K562 (cell line): ENCODE measurements around the gene DNAJB13. TPM values are rescaled to one million over a fixed set of nuclear protein-coding genes. Genes with fewer than 3 reads are reported as not detected.

Experiments used
- AFF1 ChIP-seq, 2 experiments: fragments of 450-650 bp; IDR thresholded peaks; 2 replicates each; pipeline ENCODE4 v1.6.1; 2018; ENCODE audit warnings: mild to moderate bottlenecking in 2 of 2, low read depth in 1 of 2; ENCODE audit not compliant: partially characterized antibody in 2 of 2
- CC2D1A ChIP-seq: fragments of 450-650 bp; IDR thresholded peaks from 2 replicates; pipeline ENCODE4 v1.6.1; 2017; ENCODE audit warnings: mild to moderate bottlenecking
- JUN ChIP-seq, 2 experiments: sonication (generic) in 1 of 2; formaldehyde crosslinking in 1 of 2; IDR thresholded peaks; 2 replicates each; pipeline versions ENCODE4 v1.6.1 to v1.8.0; 2012 to 2022; ENCODE audit warnings: borderline replicate concordance in 2 of 2, mild to moderate bottlenecking in 2 of 2, improper control_type of control experiment in 1 of 2, low read depth in 1 of 2, low read length in 1 of 2, missing genetic modification reagents in 1 of 2
- PHF21A ChIP-seq: fragments of 450-650 bp; IDR thresholded peaks from 2 replicates; pipeline ENCODE4 v1.6.1; 2017; ENCODE audit warnings: low read depth, borderline replicate concordance
- TEAD4 ChIP-seq, 2 experiments: sonication (generic) in 1 of 2; formaldehyde crosslinking in 1 of 2; IDR thresholded peaks; 2 replicates each; pipeline versions ENCODE4 v1.6.1 to v1.8.0; 2012 to 2022; ENCODE audit warnings: borderline replicate concordance in 1 of 2, inconsistent platforms in 1 of 2, low read length in 1 of 2, mild to moderate bottlenecking in 1 of 2, missing genetic modification reagents in 1 of 2
- polyA plus RNA-seq, 8 experiments: library from polyadenylated mRNA; depleted of rRNA in 4 of 8; stranded (reverse) in 5 of 8; unstranded in 3 of 8; fragments of >200 nt; fragmentation: Nextera tagmentation in 2 of 8; fragmentation: Illumina TruSeq in 1 of 8; extraction: Ambion mirVana in 2 of 8; extraction: Trizol in 1 of 8; gene quantifications; 2 replicates each; pipeline versions ENCODE4 v1.2.1 to v1.2.3, GENCODE V29; 2011 to 2014; ENCODE audit warnings: inconsistent platforms in 1 of 8, missing spikeins in 1 of 8
- total RNA-seq, 7 experiments: library from RNA; depleted of rRNA in 6 of 7; stranded (reverse); fragments of >200 nt in 6 of 7; fragmentation: Illumina TruSeq in 2 of 7; extraction: Trizol in 2 of 7; gene quantifications; 2 replicates each; pipeline versions ENCODE4 v1.2.1 to v1.2.3, GENCODE V29; 2011 to 2021; ENCODE audit warnings: low replicate concordance in 1 of 7
- TF ChIP-seq, protein P1 (sequence below): fragments of 450-650 bp; IDR thresholded peaks from 2 replicates; pipeline ENCODE4 v1.6.1; 2017; ENCODE audit warnings: antibody characterized with exemption, mild to moderate bottlenecking
- TF ChIP-seq, protein P2 (sequence below): fragments of 200-800 bp; sonication (Bioruptor generic); IDR thresholded peaks from 2 replicates; pipeline ENCODE4 v1.6.1; 2016; ENCODE audit warnings: missing genetic modification characterization, missing compliant biosample characterization

The DNAJB13 gene
- total and polyA plus RNA-seq, 9 of the 15 experiments (the other 6 are each of a cell fraction or from before 2014, with no cell fraction given) = 0.14 TPM; not detected in 8

- TF ChIP-seq AFF1 (IDR thresholded peaks at IDR 0.05; ENCODE audit: low read depth in 1 of 2, partially characterized antibody in 2 of 2) (peak in 1 of 2 experiments; percentile 81), CC2D1A (peak; percentile 95), TEAD4 (IDR thresholded peaks at IDR 0.05; ENCODE audit: low read length) (peak; percentile 99), TEAD4 (CRISPR knock-in tag; IDR thresholded peaks at IDR 0.05; ENCODE audit: borderline replicate concordance) (no peak), PHF21A (0 out of 2 replicates have a peak, but pooled peaks have one; percentile 66), JUN (IDR thresholded peaks at IDR 0.05; ENCODE audit: borderline replicate concordance, low read depth, low read length) (peak; percentile 83), JUN (CRISPR knock-in tag; IDR thresholded peaks at IDR 0.05; ENCODE audit: borderline replicate concordance) (no peak)
- TF ChIP-seq, protein P1, sequence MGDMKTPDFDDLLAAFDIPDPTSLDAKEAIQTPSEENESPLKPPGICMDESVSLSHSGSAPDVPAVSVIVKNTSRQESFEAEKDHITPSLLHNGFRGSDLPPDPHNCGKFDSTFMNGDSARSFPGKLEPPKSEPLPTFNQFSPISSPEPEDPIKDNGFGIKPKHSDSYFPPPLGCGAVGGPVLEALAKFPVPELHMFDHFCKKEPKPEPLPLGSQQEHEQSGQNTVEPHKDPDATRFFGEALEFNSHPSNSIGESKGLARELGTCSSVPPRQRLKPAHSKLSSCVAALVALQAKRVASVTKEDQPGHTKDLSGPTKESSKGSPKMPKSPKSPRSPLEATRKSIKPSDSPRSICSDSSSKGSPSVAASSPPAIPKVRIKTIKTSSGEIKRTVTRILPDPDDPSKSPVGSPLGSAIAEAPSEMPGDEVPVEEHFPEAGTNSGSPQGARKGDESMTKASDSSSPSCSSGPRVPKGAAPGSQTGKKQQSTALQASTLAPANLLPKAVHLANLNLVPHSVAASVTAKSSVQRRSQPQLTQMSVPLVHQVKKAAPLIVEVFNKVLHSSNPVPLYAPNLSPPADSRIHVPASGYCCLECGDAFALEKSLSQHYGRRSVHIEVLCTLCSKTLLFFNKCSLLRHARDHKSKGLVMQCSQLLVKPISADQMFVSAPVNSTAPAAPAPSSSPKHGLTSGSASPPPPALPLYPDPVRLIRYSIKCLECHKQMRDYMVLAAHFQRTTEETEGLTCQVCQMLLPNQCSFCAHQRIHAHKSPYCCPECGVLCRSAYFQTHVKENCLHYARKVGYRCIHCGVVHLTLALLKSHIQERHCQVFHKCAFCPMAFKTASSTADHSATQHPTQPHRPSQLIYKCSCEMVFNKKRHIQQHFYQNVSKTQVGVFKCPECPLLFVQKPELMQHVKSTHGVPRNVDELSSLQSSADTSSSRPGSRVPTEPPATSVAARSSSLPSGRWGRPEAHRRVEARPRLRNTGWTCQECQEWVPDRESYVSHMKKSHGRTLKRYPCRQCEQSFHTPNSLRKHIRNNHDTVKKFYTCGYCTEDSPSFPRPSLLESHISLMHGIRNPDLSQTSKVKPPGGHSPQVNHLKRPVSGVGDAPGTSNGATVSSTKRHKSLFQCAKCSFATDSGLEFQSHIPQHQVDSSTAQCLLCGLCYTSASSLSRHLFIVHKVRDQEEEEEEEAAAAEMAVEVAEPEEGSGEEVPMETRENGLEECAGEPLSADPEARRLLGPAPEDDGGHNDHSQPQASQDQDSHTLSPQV = peak; percentile 99
- TF ChIP-seq, protein P2, sequence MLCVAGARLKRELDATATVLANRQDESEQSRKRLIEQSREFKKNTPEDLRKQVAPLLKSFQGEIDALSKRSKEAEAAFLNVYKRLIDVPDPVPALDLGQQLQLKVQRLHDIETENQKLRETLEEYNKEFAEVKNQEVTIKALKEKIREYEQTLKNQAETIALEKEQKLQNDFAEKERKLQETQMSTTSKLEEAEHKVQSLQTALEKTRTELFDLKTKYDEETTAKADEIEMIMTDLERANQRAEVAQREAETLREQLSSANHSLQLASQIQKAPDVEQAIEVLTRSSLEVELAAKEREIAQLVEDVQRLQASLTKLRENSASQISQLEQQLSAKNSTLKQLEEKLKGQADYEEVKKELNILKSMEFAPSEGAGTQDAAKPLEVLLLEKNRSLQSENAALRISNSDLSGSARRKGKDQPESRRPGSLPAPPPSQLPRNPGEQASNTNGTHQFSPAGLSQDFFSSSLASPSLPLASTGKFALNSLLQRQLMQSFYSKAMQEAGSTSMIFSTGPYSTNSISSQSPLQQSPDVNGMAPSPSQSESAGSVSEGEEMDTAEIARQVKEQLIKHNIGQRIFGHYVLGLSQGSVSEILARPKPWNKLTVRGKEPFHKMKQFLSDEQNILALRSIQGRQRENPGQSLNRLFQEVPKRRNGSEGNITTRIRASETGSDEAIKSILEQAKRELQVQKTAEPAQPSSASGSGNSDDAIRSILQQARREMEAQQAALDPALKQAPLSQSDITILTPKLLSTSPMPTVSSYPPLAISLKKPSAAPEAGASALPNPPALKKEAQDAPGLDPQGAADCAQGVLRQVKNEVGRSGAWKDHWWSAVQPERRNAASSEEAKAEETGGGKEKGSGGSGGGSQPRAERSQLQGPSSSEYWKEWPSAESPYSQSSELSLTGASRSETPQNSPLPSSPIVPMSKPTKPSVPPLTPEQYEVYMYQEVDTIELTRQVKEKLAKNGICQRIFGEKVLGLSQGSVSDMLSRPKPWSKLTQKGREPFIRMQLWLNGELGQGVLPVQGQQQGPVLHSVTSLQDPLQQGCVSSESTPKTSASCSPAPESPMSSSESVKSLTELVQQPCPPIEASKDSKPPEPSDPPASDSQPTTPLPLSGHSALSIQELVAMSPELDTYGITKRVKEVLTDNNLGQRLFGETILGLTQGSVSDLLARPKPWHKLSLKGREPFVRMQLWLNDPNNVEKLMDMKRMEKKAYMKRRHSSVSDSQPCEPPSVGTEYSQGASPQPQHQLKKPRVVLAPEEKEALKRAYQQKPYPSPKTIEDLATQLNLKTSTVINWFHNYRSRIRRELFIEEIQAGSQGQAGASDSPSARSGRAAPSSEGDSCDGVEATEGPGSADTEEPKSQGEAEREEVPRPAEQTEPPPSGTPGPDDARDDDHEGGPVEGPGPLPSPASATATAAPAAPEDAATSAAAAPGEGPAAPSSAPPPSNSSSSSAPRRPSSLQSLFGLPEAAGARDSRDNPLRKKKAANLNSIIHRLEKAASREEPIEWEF (CRISPR knock-in tag) = peak; percentile 95
These were observed 60.7 kb downstream of the DNAJB13 start (continued) for GRCh38 chr11:74011360-74012073.
